Stimulated activated CD8-positive, alpha-beta memory T cell treated with anti-CD3 and anti-CD28 coated beads, Interleukin-15, amount 100 ng/mL, for 1 hour (primary cell): Measurements from ENCODE around the gene SNAI3.
"Not testable (repeated sequence)": the region's sequence is repeated elsewhere in the genome, so short reads cannot be mapped to it uniquely, and the experiment has no call there.

Experiments used
- DNase-seq: peaks from one replicate; pipeline ENCODE4 v3.0.0-alpha.2; 2020; ENCODE audit warnings: low read depth

Gene SNAI3

GRCh38 chr16:88669980-88670379 is 16.3 kb downstream of the SNAI3 start:
- DNase-seq, result no peak

GRCh38 chr16:88669493-88669892 is 16.8 kb downstream of the SNAI3 start:
- not testable (repeated sequence) for DNase-seq

- no peak for DNase-seq
These were observed 18.8 kb downstream of the SNAI3 start for GRCh38 chr16:88667461-88667860.

GRCh38 chr16:88665570-88665969 is 20.7 kb downstream of the SNAI3 start:
- DNase-seq, result no peak

GRCh38 chr16:88665148-88665547 is 21.2 kb downstream of the SNAI3 start:
- DNase-seq, result no peak

GRCh38 chr16:88662843-88663606 is 23.3 kb downstream of the SNAI3 start, which contains the start of gene MVD:
Gene MVD, minus strand, starts transcription at chr16:88663091. Its CDS starts 11 bp downstream, at chr16:88663080.
- DNase-seq, result peak; percentile 89

GRCh38 chr16:88662222-88662842 is 24.0 kb downstream of the SNAI3 start:
- DNase-seq, result no peak

- no peak for DNase-seq
These were observed 24.8 kb downstream of the SNAI3 start for GRCh38 chr16:88661468-88661867.

- DNase-seq, result no peak
These were observed 27.1 kb downstream of the SNAI3 start for GRCh38 chr16:88659160-88659559.

- no peak for DNase-seq
These were observed 27.6 kb downstream of the SNAI3 start for GRCh38 chr16:88658714-88659113.

GRCh38 chr16:88657371-88657770 is 28.9 kb downstream of the SNAI3 start:
- no peak for DNase-seq

- no peak for DNase-seq
These were observed 29.9 kb downstream of the SNAI3 start for GRCh38 chr16:88656291-88656980.

- no peak for DNase-seq
These were observed 30.5 kb downstream of the SNAI3 start for GRCh38 chr16:88655733-88656281.

GRCh38 chr16:88655053-88655732 is 31.1 kb downstream of the SNAI3 start:
- DNase-seq, result no peak

GRCh38 chr16:88654363-88655052 is 31.8 kb downstream of the SNAI3 start:
- no peak for DNase-seq

GRCh38 chr16:88653596-88654362 is 32.5 kb downstream of the SNAI3 start:
- no peak for DNase-seq

GRCh38 chr16:88653101-88653500 is 33.2 kb downstream of the SNAI3 start:
- no peak for DNase-seq

- DNase-seq, result no peak
These were observed 33.6 kb downstream of the SNAI3 start for GRCh38 chr16:88652762-88653063.

GRCh38 chr16:88651989-88652761 is 34.1 kb downstream of the SNAI3 start:
- DNase-seq, result no peak
